WERI-Rb-1 (cell line): ENCODE results near the gene ITPRIP.

Experiments used
- DNase-seq: peaks from one replicate; pipeline ENCODE4 v3.0.0-alpha.2; 2020
- H3K27ac ChIP-seq: fragments of 250-450 bp; sonication (Bioruptor Pico); 2 replicates; pipeline ENCODE4 v1.5.1; 2020; ENCODE audit warnings: mild to moderate bottlenecking, moderate library complexity
- H3K27me3 ChIP-seq: fragments of 250-450 bp; sonication (Bioruptor Pico); 2 replicates; pipeline ENCODE4 v1.5.1; 2021; ENCODE audit warnings: mild to moderate bottlenecking, low read depth, moderate library complexity; ENCODE audit not compliant: insufficient read depth, severe bottlenecking
- H3K36me3 ChIP-seq: fragments of 250-450 bp; sonication (Bioruptor Pico); 2 replicates; pipeline ENCODE4 v1.5.1; 2020; ENCODE audit warnings: mild to moderate bottlenecking, moderate library complexity
- H3K4me3 ChIP-seq: 2 replicates; pipeline ENCODE4 v1.5.1; 2011; ENCODE audit warnings: low read depth, mild to moderate bottlenecking, control low read depth, low read length
- H3K9me3 ChIP-seq: fragments of 250-450 bp; sonication (Bioruptor Pico); 2 replicates; pipeline ENCODE4 v1.5.1; 2021; ENCODE audit warnings: mild to moderate bottlenecking, moderate library complexity; ENCODE audit not compliant: severe bottlenecking
- TF ChIP-seq, protein P1 (sequence below): IDR thresholded peaks from 2 replicates; pipeline ENCODE4 v1.5.1; 2011; ENCODE audit warnings: low read depth, mild to moderate bottlenecking, control low read depth, inconsistent platforms, low read length

ITPRIP gene

DNA sequence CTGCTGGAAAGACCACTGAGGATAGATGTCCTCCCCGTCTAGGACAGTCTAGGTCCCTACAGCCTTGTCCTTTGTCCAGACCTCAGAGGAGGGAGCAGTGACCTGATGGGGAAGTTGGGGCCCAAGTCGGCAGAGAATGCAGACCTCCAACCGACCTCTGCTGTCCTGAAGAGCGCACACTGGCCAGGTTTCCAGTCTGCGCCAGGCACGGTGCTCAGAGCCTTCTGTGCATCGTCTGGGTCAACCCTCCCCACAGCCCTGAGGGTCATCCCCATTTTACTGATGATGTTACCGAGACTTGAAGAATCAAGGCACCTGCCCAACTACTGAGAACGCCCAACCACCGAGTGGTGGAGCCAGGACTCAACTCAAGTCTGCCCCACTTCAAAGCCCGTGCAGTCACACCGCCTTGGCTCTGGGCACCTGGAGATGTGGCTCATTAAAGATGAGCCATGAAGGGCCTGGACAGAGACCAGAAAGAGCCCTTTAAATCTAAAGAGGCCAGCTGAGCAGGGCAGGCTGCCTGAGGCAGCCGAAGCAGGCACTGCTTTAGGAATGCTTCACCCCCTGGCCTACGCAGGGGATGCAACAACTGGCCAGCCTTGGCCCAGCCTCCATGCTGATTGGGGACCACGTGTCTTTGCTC lies 4.4 kb downstream of the ITPRIP start:
- TF ChIP-seq, protein P1, sequence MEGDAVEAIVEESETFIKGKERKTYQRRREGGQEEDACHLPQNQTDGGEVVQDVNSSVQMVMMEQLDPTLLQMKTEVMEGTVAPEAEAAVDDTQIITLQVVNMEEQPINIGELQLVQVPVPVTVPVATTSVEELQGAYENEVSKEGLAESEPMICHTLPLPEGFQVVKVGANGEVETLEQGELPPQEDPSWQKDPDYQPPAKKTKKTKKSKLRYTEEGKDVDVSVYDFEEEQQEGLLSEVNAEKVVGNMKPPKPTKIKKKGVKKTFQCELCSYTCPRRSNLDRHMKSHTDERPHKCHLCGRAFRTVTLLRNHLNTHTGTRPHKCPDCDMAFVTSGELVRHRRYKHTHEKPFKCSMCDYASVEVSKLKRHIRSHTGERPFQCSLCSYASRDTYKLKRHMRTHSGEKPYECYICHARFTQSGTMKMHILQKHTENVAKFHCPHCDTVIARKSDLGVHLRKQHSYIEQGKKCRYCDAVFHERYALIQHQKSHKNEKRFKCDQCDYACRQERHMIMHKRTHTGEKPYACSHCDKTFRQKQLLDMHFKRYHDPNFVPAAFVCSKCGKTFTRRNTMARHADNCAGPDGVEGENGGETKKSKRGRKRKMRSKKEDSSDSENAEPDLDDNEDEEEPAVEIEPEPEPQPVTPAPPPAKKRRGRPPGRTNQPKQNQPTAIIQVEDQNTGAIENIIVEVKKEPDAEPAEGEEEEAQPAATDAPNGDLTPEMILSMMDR, result no peak
- no peak for DNase-seq
- Histone ChIP-seq H3K27ac (no peak overlapping the region), H3K4me3 (no peak overlapping the region), H3K9me3 (no peaks in the 10 kb centered on the region), H3K36me3 (no peaks in the 10 kb centered on the region), H3K27me3 (no peaks in the 10 kb centered on the region)

DNA sequence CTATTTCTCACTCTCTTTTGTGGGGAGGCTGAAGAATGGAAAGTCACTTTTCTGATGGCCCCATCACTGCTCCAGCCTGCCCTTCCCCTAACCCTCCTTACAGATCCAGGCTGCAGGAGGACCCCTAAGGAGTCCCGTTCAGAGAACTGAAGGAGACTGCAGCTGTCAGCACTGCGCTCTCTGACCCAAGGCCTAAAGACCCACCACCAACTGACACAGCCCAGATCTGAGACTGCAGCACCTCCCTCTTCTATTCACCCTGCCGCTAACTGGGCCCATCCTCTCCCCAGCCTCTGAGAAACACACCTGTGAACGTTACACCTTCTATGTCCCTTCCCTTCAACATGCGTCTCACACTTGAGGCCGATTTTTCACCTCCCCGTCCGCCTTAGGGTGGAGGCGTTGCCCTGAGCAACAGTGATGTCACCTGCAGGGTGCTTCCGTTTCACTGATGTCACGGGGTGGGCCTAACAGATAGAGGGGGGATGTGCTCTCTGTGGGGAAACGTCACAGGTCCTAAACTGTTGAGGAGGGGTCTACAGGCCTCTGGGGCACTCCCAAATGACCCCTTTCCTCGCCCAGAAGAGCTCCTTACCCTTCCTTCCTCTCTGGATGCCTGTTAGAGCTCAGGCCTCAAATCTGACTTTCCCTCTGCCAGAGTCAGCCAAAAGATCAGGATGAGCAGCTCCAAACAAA lies 5.1 kb downstream of the ITPRIP start:
- DNase-seq, result no peak
- Histone ChIP-seq H3K27ac (no peak overlapping the region), H3K36me3 (no peaks in the 10 kb centered on the region), H3K9me3 (no peaks in the 10 kb centered on the region), H3K27me3 (no peaks in the 10 kb centered on the region), H3K4me3 (no peak overlapping the region)
- TF ChIP-seq, protein P1, result no peak

DNA sequence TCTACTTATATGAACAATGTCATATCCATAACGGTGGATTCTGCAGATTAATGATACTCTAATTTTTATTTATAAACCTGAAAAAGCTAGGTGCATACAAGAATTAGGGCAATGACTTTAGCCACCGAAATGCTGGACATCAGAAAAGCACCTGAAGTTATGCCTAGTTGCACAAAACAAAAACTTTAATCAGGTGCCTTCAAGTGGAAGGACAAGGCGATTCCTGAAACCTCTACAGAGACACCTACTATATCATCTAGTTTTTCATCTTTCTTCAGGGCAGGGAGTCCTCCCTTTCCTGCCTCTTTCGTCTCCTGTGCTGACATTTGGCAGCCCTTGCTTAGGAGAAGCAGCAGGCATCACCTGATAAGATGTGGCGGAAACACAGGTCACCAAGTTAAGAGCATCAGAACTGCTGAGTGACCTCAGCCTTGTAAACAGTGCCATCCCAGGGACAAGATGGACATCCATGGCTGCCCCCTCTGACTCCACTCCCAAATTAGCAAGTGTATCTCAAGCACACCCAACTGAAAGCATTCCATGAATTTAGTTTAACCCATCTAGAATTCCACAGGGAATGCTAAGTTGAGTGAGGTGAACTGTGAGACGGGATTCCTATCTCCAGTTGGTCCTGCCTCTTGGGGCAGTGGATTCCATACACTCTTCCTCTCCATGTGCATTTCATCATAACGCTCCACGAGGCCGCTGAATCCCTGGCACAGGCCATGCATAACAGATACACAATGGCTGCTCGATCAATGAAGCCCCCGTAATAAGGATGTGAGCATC lies 5.8 kb downstream of the ITPRIP start:
- TF ChIP-seq, protein P1, result no peak
- H3K4me3 ChIP-seq, result no peak overlapping the region
- H3K9me3 ChIP-seq, result no peaks in the 10 kb centered on the region
- DNase-seq, result no peak
- no peaks in the 10 kb centered on the region for H3K36me3 ChIP-seq
- H3K27ac ChIP-seq, result no peak overlapping the region
- no peaks in the 10 kb centered on the region for H3K27me3 ChIP-seq

DNA sequence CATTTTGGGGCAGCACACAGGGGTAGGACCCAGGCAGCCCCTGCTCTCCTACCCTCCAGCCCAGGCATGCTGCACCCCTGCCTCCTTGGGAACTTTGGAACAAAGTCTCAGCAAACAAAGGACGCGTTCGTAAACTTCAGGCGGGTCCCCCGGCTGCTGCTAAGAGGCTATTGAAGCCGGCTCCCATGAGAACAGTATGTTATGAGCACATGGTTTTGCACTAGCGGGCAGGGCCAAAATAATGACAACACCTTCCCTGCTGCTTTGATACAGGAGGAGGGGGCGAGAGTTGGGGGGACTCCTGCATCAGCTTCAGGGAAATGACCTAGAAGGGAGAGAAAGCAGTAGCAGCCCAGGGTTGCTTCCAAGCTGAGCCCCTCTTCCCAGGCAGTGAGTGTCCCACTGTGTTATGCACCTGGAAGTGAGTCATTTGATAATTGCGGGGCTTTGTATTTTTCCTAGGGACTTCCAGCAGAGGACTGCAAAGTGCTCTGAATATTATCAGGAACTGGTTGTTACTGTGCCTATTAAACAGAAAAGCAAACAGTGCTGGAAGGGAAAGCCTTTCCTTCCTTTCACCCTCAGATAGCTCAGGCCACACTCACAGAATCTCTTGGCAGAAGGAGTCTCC lies 6.9 kb downstream of the ITPRIP start:
- Histone ChIP-seq H3K27me3 (no peaks in the 10 kb centered on the region), H3K9me3 (no peaks in the 10 kb centered on the region), H3K27ac (peak overlapping the region; percentile 83; the same call in 1 of the 2 replicates), H3K36me3 (no peaks in the 10 kb centered on the region), H3K4me3 (no peak overlapping the region)
- no peak for DNase-seq
- TF ChIP-seq, protein P1, result no peak

DNA sequence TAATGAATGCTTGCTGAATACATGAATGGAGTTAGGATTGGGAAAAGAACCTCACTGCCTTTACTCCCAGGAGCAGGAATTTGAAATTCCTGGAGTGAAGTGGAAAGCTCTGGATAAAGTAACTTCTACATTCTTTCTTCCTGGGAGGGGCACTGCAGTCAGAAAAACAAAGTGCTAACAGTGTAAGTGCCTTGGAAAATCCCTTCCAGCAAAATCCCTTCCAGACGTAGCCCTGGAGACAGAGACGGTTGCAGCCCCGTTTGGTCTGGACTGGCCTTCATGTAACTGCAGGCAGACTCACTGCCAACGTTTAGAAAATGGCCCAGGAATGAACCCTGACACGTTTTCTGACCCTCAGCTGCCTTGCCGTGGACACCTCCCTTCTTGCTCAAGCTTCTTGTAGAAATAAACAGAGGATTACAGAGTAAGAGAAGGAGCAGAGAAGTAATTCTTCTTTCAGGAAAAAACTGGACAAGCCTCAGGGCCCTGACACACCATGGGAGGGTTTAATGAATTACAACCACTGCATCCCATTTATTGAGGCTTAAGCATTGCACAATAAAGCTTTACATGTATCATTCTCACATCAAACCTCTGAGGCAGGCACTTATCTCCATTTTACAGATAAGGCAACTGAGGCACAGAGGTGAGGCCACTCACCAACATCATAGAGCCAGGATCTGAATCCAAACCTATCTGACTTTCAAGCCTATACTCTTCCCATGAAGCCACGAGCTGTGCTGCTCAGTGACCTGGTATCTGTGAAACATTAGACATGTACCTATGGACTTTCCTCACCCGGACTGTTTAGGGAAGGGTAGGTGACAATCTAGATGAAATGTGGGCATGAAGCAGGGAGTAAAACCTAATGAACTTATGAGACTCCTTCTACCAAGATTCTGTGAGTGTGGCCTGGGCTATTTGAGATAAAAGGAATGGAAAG lies 7.8 kb downstream of the ITPRIP start:
- DNase-seq, result peak; percentile 40
- no peak overlapping the region for H3K4me3 ChIP-seq
- no peaks in the 10 kb centered on the region for H3K9me3 ChIP-seq
- no peaks in the 10 kb centered on the region for H3K36me3 ChIP-seq
- H3K27ac ChIP-seq, result peak overlapping the region; percentile 83
- TF ChIP-seq, protein P1, result no peak
- H3K27me3 ChIP-seq, result no peaks in the 10 kb centered on the region
